NCI-H510A (cell line): Measurements from ENCODE around the gene ALDH1L1.
A peak's percentile ranks its signal among the peaks of the same experiment; 100 is the strongest.
"Not testable (repeated sequence)": the region's sequence is repeated elsewhere in the genome, so short reads cannot be mapped to it uniquely, and the experiment has no call there.

Experiments
- DNase-seq: peaks from one replicate; lab custom pipeline; 2025; lab: John Stamatoyannopoulos, UW

The ALDH1L1 gene

GRCh38 chr3:126083511-126083912 lies 96.9 kb downstream of the ALDH1L1 start:
- peak; percentile 29 for DNase-seq

- DNase-seq: no peak
Measured at GRCh38 chr3:126083138-126083445, 97.3 kb downstream of the ALDH1L1 start.

DNA sequence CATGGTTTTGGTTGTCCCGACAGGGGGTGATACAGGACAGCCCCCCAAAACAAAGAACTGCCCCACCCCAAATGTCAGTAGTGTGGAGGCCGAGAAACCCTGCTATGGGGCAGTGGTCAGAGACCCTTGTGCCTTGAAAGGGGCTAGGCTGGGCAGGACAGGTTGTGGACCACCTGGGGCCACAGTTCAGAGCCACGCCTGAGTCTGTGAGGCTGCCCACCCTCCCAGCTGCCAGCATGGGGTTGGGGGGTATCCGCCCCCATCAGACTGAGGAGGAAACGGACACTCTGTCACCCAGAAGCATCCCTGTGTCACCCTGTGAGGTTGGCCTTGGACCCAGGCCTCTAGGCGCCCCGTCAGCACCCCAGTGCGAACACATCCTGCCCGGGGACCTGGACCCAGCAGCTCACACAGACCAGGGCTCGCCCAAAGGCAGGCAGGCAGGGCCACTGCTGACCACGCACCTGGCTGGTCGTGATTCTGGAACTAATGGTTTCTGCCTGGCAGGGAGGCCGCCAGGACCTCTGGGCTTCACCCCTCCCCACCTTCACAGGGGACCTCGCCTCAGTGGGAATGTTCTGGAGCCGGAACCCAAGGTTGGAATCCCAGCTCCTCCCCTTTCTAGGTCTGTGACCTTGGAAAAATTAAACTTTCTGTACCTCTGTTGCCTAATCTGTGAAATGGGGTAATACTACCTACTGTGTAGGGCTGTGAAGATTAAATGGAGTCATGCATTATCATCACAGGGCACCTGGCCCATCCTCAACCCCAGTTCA lies 97.8 kb downstream of the ALDH1L1 start:
- no peak for DNase-seq

GRCh38 chr3:126081618-126082361 lies 98.6 kb downstream of the ALDH1L1 start:
- DNase-seq: no peak

- DNase-seq: no peak
Measured at GRCh38 chr3:126080970-126081369, 99.4 kb downstream of the ALDH1L1 start.

DNA sequence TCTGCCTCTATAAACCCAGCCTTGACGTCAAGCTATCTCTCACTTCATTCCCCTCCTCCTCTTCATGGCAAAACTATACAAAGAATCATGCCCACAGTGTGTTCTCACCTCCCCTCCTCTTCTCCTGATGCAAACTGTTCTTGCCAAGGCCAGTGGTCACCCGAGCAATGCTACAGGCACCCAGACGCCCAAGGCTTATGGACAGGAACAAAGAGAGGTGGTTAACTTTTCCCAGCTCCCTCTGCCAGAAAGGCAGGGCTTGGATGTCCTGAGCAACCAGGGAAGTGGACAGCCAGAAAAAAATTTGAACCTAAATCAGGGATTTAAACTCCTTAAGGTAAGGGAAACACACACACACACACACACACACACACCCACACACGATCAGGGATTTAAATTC lies 101.5 kb downstream of the ALDH1L1 start:
- no peak for DNase-seq

GRCh38 chr3:126077754-126078153 lies 102.6 kb downstream of the ALDH1L1 start:
- DNase-seq: no peak

DNA sequence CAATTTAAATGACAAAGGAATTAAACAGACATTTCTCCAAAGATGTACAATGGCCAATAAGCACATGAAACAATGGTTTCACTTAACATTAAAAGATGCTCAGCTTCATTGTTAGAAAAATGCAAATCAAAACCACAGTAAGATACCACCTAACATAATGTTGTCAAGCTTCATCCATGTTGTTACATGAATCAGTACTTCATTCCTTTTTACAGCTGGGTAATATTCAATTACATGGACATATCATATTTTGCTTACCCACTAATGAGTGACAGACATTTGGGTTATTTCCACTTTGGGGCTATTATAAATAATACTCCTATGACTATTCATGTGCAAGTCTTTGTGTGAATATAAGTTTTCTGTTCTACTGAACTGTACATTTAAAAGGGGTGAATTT lies 104.2 kb downstream of the ALDH1L1 start:
- no peak for DNase-seq

DNA sequence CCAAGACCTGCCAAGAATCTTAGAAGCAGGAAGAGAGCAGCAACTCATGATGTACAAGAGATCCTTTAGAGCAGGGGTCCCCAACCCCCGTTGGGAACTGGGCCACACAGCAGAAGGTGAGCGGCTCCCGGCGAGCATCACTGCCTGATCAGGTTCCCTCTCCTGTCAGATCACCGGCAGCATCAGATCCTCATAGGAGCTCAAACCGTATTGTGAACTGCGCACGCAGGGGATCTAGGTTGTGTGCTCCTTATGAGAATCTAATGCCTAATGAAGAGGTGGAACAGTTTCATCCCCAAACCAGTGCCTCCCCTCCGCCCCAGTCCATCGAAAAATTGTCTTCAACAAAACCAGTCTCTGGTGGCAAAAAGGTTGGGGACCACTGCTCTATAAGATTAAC lies 110.2 kb downstream of the ALDH1L1 start:
- DNase-seq: no peak

- DNase-seq: no peak
Measured at GRCh38 chr3:126067959-126068358, 112.4 kb downstream of the ALDH1L1 start.

DNA sequence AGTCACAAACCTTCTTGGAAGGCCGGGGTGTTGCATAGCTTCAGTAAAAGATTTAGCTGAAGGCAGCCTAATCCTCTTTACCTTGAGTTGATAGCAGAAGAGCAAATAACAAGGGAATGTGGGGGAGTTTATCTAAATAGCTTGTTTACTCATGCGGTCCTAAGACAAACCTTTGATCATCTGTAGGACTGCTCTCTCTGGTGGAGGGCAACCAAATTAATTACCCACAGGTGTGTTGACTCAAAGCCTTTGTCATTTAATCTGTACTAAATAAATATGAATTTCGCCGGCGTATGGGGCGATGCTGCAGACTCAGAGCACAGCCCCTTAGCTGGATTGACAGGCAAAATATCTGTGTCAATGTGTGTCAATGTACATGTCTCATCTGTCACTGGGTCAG lies 113.7 kb downstream of the ALDH1L1 start:
- DNase-seq: not testable (repeated sequence)

DNA sequence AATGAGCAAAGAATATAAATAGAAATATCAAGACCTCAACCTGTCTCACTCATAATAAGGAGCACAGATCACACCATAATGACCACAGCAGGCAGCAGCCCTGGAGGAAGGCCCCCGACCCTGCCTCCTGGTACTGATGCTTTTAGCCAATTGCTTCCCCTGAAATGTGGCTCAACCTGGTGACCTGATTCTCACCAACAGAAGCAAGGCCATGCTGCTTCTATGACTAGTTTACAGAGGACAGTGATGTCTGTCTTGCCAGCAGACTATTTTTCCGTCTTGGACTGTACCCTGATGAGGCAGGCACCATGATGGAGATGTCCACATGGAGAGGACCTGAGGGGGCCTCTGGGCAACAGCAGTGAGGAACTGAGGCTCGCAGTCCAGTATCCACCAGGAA lies 114.5 kb downstream of the ALDH1L1 start:
- DNase-seq: no peak

GRCh38 chr3:126064627-126065258 lies 115.6 kb downstream of the ALDH1L1 start:
- DNase-seq: no peak

DNA sequence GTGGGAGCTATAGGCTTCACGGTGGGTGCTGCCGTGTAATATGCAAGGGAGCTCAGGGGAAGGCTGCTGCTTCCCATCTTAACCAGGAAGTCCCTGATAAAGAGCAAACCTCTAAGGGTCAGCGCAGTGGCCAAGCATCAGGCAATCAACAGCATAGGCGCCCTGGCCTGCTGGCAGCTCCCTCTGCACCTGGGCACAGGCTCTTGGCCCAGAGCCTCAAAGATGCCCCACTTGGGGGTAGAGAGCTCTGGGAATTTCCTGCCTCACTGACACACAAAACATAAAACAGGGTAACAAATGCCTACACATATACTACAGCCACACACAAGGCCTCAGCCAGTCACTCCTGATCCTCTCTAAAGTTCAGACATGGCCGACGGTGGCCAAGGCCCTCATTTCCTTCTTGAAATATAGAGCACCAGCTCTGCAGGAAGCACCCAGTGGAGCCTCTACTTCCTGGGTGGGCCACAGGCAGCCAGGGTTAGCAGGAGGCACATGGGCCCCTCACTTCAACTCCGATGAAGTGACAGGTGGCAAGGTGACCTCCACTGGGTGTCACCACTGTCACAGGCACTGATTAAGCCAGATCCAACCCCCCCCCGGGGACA lies 116.9 kb downstream of the ALDH1L1 start:
- DNase-seq: no peak

GRCh38 chr3:126061301-126062032 lies 118.9 kb downstream of the ALDH1L1 start:
- DNase-seq: no peak

DNA sequence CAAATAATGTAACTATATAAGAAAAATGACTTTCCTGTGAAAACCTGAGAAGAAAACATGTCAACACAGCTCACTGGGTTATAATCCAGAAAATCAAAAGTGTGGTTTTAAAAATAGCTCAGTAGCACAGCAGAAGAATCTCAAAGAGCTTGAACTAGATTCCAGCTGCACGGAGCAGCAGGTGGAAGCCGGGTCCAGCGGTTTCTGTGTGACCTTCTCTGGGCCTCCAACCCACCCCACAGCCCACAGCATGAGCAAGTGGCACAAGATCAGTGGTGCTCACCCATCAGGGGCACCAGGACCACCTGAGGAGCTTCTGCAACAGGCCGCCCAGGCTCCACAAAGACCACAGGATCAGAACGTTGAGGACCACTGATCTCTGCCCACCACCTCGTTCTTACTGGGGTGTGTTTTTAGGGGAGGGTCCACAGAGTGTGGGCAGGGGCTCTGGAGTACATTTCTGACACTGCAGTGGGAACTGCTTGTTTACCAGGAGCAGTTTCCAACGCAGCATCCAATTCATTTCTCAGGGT lies 119.7 kb downstream of the ALDH1L1 start:
- no peak for DNase-seq

DNA sequence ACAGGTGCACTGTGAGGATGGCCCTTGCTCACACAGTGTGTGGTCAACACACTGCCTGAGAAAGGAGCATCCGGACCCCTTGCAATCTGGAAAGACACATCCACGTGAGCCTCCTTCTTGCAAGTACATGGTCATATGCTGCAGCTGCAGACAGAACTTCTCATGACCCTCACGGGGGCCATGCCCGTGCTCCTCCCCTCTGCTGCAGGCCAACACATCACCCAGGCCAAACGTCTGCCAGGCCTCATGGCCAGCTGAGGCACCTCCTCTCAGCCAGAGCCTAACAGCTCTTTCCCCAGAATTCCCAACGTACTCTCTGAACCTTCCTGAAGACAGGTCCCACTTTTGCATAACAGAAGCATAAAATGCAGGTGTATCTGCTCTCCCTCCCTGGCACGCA lies 121.7 kb downstream of the ALDH1L1 start:
- DNase-seq: no peak

GRCh38 chr3:126057936-126058335 lies 122.5 kb downstream of the ALDH1L1 start:
- no peak for DNase-seq

- DNase-seq: no peak
Measured at GRCh38 chr3:126057501-126057819, 122.9 kb downstream of the ALDH1L1 start.

GRCh38 chr3:126056681-126057500 lies 123.5 kb downstream of the ALDH1L1 start:
- no peak for DNase-seq

DNA sequence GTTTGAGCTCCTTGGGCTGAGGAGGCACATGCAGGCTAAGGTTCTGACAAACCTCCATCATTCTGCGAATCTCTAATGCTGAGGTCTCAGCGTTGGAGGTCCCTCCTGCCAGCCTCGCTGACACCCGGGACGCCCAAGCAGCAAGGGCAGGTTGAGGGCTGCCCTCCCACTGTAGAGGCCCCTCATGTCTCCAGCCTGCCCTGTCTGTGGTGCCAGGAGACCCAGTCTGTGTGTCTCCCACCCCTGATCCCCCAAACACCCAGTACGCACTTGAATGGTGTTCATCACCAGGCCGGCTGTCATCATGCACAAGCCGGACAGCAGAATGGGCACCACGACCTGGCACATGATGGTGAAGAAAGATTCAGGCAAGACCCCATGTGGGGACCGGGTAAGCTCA lies 124.3 kb downstream of the ALDH1L1 start:
- no peak for DNase-seq
